Esophagus squamous epithelium (tissue), 4 donors: ENCODE data around the gene TMEM200C.

Experiments
- CTCF ChIP-seq, 6 experiments: fragments of 450-650 bp in 4 of 6; fragments of 200-600 bp in 2 of 6; sonication (generic) in 2 of 6; IDR thresholded peaks; one replicate each; pipeline ENCODE4 v1.5.1; 2016 to 2019; ENCODE audit warnings: antibody characterized with exemption in 6 of 6, mild to moderate bottlenecking in 4 of 6, moderate library complexity in 4 of 6
- POLR2A ChIP-seq, 4 donors: fragments of 450-650 bp; IDR thresholded peaks; one replicate each; pipeline ENCODE4 v1.6.1; 2017; ENCODE audit warnings: antibody characterized with exemption in 4 of 4, mild to moderate bottlenecking in 4 of 4, moderate library complexity in 3 of 4

- TF ChIP-seq CTCF (IDR thresholded peaks at IDR 0.05) (no peak), POLR2A (IDR thresholded peaks at IDR 0.05) (no peak)
Observed at GRCh38 chr18:5865521-5865920, 29.8 kb downstream of the TMEM200C start.
